ENCODE data around the gene KATNBL1.
"Not testable (repeated sequence)": the region's sequence is repeated elsewhere in the genome, so short reads cannot be mapped to it uniquely, and the experiment has no call there.

The KATNBL1 gene

DNA sequence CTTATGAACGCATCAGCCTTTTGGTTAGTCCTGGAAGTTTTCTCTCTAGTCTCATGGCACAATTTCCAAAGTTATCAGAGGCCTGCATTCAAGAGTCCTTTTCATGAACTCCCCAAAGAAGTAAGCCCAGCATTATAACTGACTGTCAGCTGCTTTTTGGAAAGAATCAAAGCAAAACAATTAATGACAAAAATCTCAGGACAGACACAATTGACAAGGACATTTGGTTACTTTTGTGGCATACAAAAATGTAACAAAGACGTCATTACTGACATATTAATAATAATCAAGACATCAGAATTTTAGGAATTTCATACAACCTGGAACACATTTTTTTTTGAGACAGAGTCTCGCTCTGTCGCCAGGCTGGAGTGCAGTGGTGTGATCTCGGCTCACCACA is 21.2 kb downstream of the KATNBL1 start:
- DNase-seq, result no peak

DNA sequence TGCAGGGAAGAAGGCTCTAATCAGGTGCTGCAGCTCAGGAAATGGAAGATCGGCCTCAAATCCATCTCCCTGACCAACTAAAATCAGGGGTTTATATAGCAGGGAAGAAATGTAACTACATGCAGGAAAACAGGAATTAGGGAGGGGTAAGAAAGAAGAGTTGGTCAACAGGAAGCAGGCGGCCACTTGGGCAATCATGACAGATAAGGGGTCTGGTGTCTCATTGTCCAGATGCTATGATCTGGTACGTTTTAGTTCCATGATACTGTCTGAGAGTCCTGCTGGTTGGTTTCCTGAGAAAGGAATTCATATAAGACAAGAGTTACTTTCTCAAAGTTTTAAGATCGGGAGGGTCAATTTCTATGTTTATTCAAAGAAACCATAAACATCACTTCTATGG is 24.2 kb downstream of the KATNBL1 start:
- no peak for DNase-seq

DNA sequence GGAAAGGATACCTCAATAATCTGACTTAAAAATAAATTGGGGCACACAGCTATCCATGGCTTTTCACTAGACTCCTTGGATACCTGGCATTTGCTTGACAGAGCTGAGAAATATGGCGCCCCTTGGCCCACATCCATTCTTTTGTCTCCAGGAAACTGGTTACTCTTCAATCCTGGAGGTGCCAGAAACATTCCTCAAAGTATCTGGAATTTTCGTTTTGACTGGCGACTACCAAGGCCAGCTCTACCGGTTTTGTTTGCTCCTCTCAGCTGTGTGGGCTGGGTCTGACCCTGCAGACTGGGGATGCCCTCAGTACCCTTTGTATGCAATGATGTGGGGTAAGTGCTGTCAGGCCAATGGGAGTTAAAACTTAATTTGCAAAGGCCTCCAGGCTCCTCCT is 27.0 kb downstream of the KATNBL1 start:
- no peak for DNase-seq

DNA sequence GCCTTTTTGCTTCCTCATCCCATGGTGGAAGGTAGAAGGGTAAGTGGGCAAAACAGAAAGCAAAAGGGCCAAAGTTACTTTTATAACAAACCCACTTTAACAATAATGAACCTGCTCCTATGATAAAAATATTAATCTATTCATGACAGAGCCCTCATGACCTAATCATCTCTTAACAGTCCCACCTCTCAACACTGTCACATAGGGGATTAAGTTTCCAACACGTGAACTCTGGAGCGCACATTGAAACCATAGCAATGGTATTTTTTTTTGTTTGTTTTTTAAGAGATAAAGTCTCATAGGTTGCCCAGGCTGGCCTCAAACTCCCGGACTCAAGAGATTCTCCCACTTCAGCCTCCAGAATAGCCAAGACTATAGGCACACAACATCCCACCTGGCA is 30.7 kb downstream of the KATNBL1 start:
- DNase-seq, result no peak

DNA sequence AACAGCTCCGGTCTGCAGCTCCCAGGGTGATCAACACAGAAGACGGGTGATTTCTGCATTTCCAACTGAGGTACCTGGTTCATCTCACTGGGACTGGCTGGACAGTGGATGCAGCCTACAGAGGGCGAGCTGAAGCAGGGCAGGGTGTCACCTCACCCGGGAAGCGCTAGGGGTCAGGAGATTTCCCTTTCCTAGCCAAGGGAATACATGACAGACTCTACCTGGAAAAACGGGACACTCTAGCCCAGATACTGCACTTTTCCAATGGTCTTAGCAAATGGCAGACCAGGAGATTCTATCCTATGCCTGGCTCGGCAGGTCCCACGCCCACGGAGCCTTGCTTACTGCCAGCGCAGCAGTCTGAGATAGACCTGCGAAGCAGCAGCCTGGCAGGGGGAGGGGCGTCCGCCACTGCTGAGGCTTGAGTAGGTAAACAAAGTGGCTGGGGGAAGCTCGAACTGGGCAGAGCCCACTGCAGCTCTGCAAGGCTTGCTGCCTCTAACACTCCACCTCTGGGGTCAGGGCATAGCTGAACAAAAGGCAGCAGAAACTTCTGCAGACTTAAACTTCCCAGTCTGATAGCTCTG is 43.8 kb downstream of the KATNBL1 start:
- DNase-seq, result not testable (repeated sequence)

DNA sequence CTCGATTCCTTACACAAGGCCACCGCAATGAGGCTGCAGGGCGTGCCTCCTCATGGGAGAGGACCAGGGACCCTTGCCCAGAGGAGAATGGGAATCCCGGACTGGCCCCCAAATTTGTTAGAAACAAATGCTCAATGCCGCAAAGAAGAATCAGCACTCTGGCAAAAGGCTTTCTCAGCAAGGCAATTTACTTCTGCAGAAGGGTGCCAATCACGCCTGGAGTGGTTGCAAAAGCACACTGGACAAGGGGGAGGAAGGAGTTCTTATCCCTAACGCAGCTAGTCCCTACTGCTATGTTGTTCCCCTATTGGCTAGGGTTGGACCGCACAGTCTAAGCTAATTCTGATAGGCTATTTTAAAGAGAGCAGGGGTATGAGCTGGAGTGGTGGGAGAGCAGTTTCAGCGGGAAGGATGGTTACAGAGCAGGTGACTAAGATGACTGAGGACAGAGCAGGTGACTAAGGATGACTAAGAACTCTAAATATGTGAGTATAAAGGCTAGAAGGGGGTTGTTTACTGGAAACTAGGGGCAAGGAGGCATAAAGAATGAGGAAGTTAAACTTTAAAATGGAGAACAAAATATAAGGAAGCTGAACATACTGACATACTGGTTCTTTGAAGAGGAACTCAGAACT is 48.5 kb downstream of the KATNBL1 start:
- DNase-seq, result no peak

DNA sequence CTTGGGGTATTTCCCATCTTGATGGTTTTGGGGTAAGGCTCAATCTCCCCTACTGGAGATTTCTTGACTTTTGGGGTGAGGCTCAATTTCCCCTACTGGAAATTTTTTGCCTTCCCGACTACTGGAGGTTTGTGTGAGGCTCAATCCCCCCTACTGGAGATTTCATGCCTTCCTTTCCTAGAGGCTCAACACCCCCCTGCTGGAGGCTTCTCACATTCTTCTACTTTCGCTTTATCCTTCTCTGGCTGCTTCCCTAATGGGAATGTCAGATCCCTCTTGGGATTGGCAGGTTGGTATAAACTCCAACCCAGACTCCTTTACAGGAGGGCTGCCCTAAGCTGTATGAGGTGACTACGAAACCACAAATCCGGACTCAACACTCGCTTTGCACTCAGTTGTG is 49.2 kb downstream of the KATNBL1 start:
- DNase-seq, result no peak

DNA sequence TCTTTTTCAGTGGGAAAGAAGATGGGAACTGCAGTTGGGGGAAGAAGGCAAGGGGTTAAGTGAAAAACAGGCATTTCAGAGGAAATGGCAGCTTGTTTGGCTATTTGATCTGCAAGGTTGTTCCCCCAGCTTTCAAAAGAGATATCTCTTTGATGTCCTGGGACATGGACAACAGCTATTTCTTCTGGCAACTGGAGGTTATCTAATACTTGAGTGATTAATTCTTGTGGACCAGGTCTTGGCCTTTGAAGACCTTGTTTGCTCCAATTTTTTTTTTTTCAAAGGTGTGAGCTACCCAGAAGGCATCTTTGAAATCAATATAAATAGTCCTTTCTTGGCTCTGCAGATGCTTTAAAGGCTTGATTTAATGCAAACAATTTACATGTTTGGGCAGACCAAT is 51.5 kb downstream of the KATNBL1 start:
- no peak for DNase-seq

DNA sequence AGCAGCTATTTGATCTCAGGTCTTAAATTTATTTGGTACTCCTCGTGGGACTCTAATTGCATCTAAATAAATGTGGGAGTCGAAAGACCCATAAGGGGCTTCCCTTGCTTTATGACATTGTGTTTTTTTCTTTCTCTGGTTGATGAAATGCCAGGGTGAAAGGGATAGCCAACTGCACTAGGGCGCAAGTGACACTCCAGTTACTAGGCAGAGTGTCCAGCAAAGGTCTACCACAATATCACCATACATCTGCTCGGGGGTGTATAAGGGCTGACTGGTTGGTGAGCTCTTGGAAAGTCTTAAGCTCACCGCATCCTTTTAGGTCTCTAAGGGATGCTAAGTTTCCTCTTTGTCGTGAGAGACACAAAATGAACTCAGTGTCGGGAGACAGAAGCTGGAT is 54.0 kb downstream of the KATNBL1 start:
- no peak for DNase-seq

DNA sequence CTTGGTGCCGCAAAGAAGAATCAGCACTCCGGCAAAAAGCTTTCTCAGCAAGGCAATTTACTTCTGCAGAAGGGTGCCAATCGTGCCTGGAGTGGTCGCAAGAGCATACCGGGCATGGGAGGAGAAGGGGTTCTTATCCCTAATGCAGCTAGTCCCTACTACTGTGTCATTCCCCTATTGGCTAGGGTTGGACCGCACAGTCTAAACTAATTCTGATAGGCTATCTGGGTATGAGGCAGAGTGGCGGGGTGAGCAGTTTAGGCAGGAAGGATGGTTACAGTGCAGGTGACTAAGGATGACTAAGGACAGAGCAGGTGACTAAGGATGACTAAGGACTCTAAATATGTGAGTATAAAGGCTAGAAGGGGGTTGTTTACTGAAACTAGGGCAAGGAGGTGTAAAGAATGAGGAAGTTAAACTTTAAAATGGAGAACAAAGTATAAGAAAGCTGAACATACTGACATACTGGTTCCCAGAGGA is 55.1 kb downstream of the KATNBL1 start:
- DNase-seq, result no peak

DNA sequence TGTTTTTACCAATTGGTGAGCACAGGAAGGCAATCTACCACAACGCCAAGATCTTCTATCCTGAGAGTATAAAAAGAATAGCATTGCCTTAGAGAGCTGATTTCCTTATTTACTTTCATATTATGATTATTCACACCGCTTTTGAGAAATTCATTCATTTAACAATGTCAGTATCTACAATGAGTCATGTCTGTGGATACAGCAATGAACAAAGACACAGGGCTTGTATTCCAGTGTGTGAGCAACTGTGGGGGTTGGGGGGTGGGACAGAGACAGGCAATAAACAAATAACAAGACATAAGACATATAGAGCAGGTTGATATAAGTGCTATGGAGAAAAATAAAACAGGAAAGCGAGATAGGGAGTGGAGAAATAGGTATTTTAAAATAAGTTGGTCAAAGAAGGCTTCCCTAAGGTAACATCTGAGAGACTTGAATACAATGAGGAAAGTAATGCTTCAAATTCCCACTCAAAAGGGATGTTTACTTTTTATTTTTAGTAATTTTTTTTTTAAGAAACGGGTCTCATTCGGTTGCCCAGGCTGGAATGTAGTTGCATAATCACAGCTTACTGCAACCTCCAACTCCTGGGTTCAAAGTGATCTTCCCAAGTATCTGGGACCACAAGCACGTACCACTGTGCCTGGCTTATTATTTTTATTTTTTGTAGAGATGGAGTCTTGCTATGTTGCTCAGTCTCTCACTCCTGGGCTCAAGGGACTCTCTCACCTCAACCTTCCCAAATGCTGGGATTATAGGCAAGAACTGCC is 62.3 kb downstream of the KATNBL1 start:
- DNase-seq, result no peak

DNA sequence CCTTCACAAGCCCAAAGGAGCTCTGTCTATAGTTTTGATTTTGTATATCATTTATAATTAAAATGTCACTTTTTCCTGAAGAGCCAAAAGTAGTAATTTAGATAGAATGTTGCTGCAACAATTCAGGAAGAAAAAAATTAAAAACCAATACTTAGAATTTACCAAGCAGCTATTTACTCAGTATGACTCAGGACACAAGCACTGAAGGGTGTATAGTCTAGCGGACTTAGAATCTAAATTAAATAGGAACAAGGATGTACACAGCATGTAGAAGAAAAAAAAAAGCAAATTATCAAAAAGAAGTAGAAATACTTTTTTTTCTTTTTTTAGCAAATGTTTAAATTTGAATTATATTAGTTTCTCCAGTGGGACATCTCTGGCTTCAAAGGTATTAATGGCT is 76.4 kb downstream of the KATNBL1 start:
- no peak for DNase-seq

DNA sequence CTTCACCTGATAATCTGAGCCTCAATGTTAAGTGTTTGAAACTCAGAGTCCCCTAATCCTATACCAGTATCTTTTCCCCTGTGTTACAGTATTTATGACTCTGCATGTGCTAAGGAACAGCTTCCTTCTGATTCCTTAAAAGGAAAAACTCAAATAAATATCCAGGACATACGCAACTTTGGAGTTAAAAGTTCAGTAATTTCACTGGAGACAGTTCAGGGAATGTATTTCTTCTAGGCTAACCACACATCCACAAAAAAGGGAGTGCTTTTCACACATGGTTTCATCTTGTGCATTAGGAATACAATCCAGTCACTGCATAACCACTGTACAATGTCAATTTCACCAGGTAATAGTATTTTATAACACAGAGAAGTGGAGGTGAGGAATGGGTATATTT is 77.0 kb downstream of the KATNBL1 start:
- no peak for DNase-seq

DNA sequence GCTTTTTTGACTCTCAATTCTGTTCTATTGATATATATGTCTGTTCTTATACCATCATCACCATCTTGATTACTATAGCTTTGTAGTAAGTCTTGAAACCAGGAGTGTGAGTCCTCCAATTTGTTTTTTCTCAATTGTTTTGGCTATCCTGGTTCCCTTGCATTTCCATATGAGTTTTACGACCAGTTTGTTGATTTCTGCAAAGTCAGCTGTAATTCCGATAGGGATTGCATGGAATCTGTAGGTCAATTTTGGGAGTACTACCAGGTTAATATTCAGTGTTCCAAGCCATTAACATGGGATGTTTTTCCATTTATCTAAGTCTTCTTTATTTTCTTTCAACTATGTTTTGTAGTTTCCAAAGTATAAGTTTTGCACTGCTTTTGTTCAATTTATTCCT is 81.0 kb downstream of the KATNBL1 start:
- no peak for DNase-seq

DNA sequence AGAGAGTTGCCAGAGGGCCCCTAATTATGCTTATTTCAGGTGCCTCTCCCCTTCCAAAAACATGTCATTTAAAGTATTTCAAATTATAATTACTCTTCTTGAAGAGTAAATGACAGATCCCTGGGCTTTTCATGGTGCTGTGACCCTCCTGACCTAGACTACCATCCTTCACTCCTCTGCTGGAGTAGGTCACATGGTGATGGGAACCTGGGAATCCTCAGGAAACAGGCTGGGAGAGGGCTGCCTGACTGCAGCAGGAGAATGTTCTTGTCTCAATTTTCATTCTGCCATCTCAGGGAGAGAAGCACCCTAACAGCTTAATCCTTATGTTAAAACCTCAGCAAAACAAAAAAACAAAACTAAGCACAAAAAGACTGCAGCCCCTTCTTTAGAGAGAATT is 83.4 kb downstream of the KATNBL1 start:
- no peak for DNase-seq

DNA sequence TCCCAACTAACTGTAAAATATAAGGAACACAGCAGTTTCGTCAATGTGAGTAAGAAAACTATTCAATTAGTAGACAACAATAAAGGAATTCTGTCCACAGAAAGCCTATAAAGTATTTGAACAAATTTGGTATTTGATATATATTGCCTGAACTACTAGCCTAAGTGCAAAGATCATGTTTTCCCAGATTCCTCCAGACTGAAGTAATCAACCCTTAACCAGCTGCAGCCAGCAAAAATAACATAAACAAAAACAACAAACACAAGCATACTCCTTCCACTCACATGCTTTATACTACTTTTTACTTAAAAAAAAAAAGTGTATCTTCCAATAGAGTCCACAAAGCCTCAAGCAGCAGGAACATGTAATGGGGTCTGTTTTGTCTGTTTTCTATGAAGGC is 84.0 kb downstream of the KATNBL1 start:
- DNase-seq, result no peak

DNA sequence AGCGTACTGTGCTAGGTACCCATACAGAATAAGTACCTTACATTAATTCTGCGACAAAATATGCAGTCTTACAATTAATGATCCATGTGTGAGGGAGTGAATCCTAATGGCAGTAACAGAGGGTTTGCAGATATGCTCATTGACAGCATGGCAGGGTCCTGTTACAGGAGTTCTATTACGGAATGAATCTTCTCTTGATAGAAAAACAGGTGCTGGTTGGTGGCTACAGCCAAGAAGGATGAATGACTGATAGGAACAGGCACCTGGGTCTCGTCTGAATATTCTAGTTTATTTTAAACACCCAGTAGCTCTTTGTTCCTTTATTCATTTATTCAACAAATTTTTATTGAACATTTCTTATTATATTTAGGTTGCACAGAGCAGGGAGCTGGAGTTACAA is 85.2 kb downstream of the KATNBL1 start:
- DNase-seq, result no peak

DNA sequence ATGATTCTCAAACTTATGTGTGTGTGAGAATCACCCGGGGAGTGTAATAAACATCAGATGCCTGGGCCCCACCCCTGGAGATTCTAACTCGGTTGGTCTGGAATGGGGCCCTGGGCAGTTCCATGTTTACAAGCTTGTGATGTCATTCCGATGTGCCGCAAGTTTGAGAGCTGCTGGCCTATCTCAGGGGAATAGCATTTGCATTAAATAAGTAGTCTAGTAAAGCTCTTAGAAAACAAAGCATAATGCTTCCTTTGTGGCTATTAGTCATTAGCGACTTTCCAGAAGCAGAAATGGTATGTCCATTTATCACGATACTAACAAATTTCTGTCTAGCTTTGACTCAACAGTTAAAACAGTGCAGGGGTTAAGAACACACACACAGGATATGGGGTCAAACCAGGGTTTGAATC is 87.1 kb downstream of the KATNBL1 start:
- DNase-seq, result no peak

DNA sequence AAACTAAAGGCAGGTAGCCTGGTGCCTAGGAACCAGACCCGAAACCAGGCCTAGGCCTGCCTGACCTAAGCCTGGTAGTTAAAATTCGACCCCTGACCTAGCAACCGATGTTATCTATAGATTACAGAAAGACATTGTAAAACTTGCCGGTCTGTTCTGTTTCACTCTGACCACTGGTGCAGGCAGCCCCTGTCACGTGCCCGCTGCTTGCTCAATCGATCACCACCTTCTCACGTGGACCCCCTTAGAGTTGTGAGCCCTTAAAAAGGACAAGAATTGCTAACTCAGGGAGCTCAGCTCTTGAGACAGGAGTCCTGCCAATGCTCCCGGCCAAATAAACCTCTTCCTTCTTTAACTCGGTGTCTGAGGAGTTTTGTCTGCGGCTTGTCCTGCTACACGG is 88.1 kb downstream of the KATNBL1 start:
- not testable (repeated sequence) for DNase-seq

DNA sequence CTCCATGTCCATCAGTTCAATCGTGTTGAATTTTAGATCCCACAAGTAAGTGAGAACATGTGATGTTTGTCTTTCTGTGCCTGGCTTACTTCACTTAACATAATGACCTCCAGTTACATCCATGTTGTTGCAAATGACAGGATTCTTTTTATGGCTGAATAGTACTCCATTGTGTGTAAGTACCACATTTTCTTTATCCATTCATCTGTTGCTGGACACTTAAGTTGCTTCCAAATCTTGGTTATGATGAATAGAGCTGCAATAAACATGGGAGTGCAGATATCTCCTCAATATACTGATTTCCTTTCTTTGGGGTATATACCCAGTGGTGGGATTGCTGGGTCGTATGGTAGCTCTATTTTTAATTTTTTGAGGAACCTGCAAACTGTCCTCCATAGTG is 89.5 kb downstream of the KATNBL1 start:
- DNase-seq, result not testable (repeated sequence)

DNA sequence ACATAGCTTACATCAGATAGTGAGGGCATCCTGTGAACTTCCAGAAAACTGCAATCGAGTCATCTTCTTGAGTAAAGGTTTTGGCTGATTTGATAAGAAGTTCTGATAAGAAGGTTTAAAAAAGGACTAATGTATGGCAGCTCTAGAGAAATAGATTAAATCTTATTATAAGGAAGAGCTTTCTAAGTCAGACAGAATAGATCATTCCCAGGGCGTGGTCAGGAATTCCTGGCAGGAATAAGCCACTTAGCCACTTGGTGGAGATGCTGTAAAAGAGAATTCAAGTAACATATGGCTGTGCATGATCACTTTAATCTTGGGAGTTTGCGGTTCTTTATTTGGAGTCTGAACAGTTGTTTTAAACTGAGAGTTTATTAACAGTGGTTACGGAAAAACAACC is 90.6 kb downstream of the KATNBL1 start:
- no peak for DNase-seq

DNA sequence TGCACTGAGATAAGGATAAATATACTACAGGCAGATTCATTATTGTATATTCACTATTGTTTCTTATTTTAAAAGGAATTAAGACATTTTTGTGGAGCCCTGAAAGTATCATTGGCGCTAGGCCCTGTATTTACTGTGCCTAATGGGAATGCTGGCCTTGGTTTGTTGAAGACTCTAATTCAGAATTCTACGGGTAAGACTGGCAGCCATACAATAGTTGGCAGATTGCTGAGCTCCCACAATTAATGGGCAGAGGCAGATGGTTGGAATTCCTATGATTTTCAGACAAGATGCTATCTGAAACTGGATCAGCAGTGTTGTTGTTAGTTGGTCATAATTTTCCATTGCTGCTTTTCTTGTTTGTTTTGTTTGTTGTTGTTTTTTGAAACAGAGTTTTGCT is 93.3 kb downstream of the KATNBL1 start:
- no peak for DNase-seq

DNA sequence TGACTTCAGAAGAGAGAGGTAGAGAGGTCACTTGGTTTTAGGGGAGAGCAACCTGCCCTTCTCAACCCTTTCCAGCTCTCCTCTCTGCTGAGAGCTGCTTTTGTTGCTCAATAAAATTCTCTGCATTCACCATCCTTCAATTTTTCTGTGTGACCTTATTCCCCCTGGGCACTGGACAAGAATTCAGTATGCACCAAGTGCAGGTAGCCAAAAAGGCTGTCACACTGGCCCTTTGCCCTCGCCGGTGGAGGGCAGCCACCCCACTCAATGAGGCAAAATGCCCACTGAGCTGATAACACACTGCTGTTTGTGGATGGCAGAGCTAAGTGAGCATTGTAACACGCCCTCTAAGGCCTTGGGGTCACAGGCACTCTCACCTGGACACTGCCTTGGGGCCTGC is 95.2 kb downstream of the KATNBL1 start:
- DNase-seq, result no peak

DNA sequence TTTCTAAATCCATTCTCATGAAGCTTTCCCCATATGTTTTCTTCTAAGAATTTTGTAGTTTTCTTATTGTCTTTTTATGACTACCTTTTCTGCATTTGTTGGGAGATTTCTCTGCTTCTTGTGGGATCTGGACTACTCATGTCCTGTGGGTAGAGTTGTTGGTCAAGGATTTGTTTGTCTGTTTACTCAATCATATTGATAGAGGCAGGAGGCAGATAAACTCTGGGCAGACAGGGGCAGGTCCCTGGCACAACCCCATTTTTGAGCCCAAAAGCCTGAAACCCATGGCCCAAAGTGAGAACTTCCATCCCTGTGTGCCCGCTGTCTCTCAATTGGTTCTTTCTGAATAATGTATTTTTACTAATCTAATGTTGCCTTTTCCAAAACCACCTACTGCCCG is 95.7 kb downstream of the KATNBL1 start:
- no peak for DNase-seq
